Mucosa of stomach (tissue), 1 donor: ENCODE data around the gene CEP89.
"Not testable (repeated sequence)": the region's sequence is repeated elsewhere in the genome, so short reads cannot be mapped to it uniquely, and the experiment has no call there.

ENCODE experiments used
- H3K27me3 ChIP-seq: one replicate; pipeline ENCODE4 v1.7.0; 2013; ENCODE audit warnings: mild to moderate bottlenecking, low read length; ENCODE audit not compliant: control insufficient read depth, insufficient read depth
- H3K36me3 ChIP-seq: one replicate; pipeline ENCODE4 v1.7.0; 2013; ENCODE audit warnings: low read length; ENCODE audit not compliant: control insufficient read depth, insufficient read depth
- H3K4me1 ChIP-seq: one replicate; pipeline ENCODE4 v1.7.0; 2013; ENCODE audit warnings: mild to moderate bottlenecking, low read length; ENCODE audit not compliant: control insufficient read depth, insufficient read depth
- H3K4me3 ChIP-seq: one replicate; pipeline ENCODE4 v1.7.0; 2013; ENCODE audit warnings: low read length
- H3K9ac ChIP-seq: one replicate; pipeline ENCODE4 v1.7.0; 2013; ENCODE audit warnings: mild to moderate bottlenecking, low read length, moderate library complexity
- H3K9me3 ChIP-seq: one replicate; pipeline ENCODE4 v1.7.0; 2013; ENCODE audit warnings: mild to moderate bottlenecking, low read length, moderate library complexity; ENCODE audit not compliant: control insufficient read depth
- donor health status: Pancreatic carcinoma.

CEP89 gene

DNA sequence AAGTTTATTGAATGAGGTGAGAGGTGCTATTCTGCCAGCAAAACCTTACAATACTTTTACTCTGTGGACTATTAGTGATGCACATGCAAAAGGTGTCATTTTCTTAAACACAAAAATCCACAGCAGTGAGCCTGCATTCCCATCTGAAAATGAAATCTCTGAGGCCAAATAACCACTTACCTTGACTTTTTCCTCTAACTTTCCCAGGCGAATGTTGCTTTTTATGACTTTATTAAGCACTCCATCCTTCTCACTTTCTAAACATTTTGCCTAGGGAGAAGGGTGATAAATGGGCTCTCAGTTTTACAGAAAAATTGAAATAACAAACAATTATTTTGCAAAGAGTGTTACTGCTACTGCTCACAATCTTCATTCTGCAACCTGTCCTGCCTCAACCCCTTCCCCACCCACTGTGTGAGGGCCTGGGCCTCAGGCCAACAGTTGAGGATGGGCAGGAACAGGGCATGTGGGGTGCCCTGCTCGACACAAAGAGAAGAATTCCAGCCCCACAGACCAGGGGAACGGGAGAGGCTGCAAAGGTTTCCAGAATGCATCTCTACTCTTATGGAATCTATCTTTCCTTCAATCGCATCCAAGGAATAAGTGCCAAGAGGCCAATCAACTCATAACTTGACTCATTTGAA lies 84.1 kb downstream of the CEP89 start:
- no peaks in the 10 kb centered on the region for H3K27me3 ChIP-seq
- H3K4me3 ChIP-seq = no peak overlapping the region
- no peaks in the 10 kb centered on the region for H3K36me3 ChIP-seq
- H3K9me3 ChIP-seq = no peaks in the 10 kb centered on the region
- H3K4me1 ChIP-seq = no peaks in the 10 kb centered on the region
- no peak overlapping the region for H3K9ac ChIP-seq

DNA sequence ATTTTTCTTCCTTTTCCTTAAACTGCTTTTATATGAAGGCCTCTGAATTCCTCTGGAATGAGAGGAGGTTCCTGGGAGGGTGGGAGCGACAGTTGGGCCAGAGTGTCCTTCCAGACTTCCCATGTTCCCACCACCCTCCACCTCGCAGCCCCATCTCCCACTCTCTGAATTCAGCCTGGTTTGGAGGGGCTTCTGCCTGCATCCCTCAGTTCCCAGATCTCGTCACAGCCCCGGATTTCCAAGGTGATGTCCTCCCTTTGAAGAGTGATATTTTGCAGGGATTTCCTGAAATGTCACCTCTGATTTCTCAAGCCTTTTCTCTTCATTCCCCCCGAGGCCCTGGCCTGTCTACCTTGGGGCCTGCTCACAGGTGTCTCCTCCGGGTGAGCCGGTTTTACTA lies 85.5 kb downstream of the CEP89 start:
- Histone ChIP-seq H3K27me3 (no peaks in the 10 kb centered on the region), H3K36me3 (no peaks in the 10 kb centered on the region), H3K4me1 (no peaks in the 10 kb centered on the region), H3K4me3 (no peak overlapping the region), H3K9me3 (no peaks in the 10 kb centered on the region), H3K9ac (no peak overlapping the region)

DNA sequence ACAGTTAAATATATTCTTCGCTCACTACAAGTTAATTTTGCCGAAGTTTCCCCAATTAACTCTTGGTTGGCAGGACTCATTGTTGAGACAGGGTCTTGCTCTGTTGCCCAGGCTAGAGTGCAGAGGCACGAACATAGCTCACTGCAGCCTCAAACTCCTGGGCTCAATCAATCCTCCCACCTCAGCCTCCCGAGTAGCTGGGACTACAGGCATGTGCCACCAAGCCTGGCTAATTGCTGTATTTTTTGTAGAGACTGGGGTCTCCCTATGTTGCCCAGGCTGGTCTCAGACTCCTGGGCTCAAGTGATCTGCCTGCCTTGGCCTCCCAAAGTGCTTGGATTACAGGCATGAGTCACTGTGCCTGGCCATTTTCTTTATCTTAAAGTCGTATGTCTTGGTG lies 86.5 kb downstream of the CEP89 start:
- not testable (repeated sequence) for H3K9ac ChIP-seq, H3K36me3 ChIP-seq, H3K4me3 ChIP-seq, H3K27me3 ChIP-seq, H3K9me3 ChIP-seq, H3K4me1 ChIP-seq

DNA sequence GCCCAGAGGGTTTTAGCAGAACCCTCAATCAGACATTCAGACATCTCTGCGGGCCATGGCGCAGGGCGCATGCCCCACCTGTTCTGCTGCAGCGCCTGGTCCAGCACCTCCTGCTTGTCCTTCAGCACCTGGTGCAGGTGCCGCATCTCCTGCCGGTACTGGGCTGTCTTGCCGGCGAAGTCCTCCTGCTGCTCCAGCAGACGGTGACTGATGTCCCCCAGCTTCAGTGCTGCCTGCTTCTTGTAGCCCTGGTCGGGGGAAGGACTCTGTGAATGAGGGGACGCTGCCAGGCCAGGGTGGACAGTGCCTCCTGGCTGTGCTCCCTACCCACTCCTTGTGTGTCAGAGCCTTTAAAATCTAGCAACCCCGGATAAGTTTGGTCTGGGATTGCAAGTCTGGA lies 90.0 kb downstream of the CEP89 start:
- Histone ChIP-seq H3K9me3 (no peaks in the 10 kb centered on the region), H3K9ac (no peak overlapping the region), H3K4me1 (no peaks in the 10 kb centered on the region), H3K27me3 (no peaks in the 10 kb centered on the region), H3K4me3 (no peak overlapping the region), H3K36me3 (no peaks in the 10 kb centered on the region)

DNA sequence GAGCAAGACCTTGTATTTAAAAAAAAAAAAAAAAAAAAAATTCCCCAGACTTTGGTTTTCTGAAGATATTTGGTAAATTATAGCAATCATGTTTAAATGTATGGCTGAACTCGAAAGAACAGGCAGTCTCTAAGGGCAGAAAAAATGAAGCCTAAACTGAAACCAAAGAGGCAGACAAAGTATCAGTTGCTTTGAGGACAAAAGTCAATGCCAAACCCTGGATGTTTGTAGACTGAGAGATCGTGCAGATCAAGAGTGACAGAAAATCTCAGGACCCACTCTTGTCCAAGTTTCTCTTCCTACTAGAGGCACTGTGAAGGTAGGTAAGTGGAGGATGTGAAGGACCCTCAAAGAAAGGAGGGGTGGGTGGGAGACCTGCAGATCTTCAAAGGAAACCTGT lies 91.1 kb downstream of the CEP89 start:
- no peaks in the 10 kb centered on the region for H3K9me3 ChIP-seq
- no peaks in the 10 kb centered on the region for H3K4me1 ChIP-seq
- no peak overlapping the region for H3K4me3 ChIP-seq
- H3K36me3 ChIP-seq = no peaks in the 10 kb centered on the region
- H3K27me3 ChIP-seq = no peaks in the 10 kb centered on the region
- no peak overlapping the region for H3K9ac ChIP-seq

DNA sequence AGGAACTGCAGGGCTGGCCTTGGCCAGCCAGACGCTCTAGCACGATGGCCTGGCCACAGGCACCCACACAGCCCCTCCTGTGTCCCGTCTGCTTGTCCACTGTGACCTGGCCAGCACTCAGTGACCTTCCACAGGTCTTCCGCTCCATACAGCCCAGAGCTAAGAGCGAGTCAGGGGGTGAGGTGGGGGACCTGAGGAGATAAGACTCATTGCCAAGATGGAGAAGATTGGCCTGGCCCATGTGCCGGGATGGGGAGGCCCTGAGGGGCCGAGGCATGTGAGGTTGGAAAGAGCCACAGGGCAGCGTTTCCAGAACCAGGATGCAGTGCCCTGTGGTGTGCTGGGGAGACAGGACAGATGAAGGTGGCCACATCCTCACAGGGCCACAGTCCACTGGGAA lies 92.0 kb downstream of the CEP89 start:
- Histone ChIP-seq H3K27me3 (no peaks in the 10 kb centered on the region), H3K9me3 (no peaks in the 10 kb centered on the region), H3K36me3 (no peaks in the 10 kb centered on the region), H3K4me1 (no peaks in the 10 kb centered on the region), H3K9ac (no peak overlapping the region), H3K4me3 (no peak overlapping the region)

DNA sequence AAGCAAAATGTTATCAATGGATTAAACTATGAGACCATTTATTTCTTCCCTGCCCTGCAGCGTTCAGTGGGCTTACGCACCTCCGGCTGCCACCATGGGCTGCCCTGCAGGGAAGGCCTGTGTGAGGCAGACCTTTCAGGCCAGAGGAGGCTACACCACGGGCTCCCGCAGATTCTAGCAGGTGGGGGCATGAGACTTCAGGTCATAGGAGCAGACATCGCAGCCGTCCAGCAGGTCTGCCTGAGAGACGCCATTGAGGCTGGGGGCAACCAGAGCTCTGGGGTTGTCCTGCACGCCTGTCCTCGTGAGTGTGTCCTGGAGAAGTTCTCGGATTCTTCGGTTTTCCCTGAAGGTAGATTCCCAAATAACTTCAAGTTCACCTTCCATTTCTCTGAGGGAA lies 92.8 kb downstream of the CEP89 start:
- Histone ChIP-seq H3K4me3 (no peak overlapping the region), H3K27me3 (no peaks in the 10 kb centered on the region), H3K9ac (no peak overlapping the region), H3K4me1 (no peaks in the 10 kb centered on the region), H3K36me3 (no peaks in the 10 kb centered on the region), H3K9me3 (no peaks in the 10 kb centered on the region)

DNA sequence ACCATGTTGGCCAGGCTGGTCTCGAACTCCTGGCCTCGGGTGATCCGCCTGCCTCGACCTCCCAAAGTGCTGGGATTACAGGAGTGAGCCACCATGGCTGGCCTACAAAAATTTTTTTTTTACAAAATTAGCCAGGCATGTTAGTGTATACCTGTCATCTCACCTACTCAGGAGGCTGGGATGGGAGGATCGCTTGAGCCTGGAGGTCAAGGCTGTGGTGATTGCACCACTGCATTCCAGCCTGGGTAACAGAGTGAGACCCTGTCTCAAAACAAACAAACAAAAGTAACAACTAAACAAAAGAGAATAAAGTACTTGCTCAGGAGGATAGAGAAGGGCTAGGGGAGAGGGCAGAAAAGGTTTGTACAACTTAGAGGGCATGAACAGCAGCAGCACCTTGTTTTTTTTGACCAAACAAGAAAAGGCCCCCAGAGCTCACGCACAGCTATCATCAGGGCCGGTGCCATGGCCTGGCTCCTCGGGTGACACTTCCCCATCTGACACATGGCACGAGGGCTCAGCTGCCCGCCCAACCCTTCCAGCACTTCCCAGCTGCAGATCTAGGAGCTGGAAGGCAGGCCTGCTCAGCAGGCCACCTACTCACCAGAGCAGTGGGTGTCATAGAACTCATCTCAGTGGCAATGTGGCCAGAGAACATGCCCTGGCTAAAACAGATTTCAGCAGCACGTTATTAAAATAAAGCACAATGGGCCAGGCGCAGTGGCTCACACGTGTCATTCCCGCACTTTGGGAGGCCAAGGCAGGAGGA lies 93.6 kb downstream of the CEP89 start:
- H3K27me3 ChIP-seq = no peaks in the 10 kb centered on the region
- H3K4me1 ChIP-seq = no peaks in the 10 kb centered on the region
- no peak overlapping the region for H3K9ac ChIP-seq
- no peaks in the 10 kb centered on the region for H3K36me3 ChIP-seq
- H3K4me3 ChIP-seq = no peak overlapping the region
- H3K9me3 ChIP-seq = no peaks in the 10 kb centered on the region

DNA sequence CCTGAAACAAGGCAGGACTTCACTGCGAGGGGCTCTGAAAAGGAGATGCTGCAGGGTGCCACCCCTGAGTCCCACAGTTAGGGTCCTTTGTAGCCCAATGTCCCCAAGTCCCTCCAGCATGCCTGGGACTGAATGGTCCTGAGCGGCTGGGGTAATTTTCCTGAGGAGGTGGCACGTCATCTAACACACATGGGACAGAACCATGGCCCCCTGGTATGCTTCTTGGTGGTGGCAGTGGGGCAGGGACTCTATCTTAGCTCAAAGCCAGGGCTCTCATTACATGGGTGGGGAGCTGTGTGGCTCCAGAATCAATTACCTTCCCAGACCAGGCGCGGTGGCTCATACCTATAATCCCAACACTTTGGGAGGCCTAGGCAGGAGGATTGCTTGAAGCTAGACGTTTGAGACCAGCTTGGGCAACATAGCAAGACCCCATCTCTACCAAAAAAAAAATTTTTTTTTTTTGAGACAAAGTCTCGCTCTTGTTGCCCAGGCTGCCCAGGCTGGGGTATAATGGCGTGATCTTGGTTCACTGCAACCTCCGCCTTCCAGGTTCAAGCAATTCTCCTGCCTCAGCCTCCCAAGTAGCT lies 94.3 kb downstream of the CEP89 start:
- Histone ChIP-seq H3K27me3 (no peaks in the 10 kb centered on the region), H3K9ac (no peak overlapping the region), H3K4me1 (no peaks in the 10 kb centered on the region), H3K9me3 (no peaks in the 10 kb centered on the region), H3K4me3 (no peak overlapping the region), H3K36me3 (no peaks in the 10 kb centered on the region)

DNA sequence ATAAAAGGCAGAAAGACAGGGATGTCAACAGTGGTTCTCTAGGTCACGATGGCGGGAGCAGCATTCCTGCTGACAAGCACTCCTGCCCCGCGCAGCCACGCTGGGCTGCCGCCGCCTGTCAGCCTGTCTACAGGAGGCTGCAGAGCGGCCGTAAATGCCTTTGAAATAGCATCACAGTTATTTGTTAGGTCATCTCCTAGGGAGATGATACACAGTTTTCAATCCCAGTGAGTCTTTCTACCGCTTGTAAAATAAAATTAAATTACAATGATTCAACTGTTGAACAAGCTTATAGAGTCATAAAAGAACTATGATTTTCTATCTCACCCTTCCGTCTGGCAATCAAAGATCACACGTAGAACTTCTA lies 94.9 kb downstream of the CEP89 start:
- Histone ChIP-seq H3K4me1 (no peaks in the 10 kb centered on the region), H3K9ac (no peak overlapping the region), H3K36me3 (no peaks in the 10 kb centered on the region), H3K9me3 (no peaks in the 10 kb centered on the region), H3K27me3 (no peaks in the 10 kb centered on the region), H3K4me3 (no peak overlapping the region)

DNA sequence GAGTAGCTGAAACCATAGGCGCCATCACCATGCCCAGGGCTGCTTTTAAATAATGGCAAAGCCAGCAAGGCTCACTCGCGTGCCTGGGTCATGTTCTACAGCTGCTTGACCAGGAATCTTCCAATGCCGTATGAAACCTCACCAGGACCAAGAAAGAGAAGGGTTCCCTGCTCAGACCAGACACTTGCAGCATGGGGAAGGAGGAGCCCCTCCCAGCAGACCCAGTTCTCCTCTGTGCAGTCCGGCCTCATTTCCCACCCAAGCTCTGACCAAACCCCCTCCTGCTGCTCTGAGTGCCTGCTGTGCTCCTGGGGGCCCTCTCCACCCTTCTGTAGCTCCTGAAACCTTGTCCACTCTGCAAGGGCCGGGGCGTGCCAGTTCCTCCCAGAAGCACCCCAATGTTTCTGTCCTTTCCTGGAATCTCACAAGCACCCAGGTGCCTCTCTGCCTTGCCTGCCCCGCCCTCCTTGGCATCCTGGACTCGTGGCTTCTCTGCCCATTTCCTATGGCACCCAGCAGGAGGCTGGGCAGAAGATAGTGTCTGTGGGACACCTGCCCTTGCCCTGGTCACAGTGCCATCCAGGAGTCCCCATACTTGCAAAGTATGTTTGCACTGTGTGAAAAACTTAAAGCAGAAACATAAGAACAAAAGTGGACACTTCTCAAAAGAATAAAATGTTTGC lies 95.4 kb downstream of the CEP89 start:
- H3K4me3 ChIP-seq = no peak overlapping the region
- no peaks in the 10 kb centered on the region for H3K9me3 ChIP-seq

DNA sequence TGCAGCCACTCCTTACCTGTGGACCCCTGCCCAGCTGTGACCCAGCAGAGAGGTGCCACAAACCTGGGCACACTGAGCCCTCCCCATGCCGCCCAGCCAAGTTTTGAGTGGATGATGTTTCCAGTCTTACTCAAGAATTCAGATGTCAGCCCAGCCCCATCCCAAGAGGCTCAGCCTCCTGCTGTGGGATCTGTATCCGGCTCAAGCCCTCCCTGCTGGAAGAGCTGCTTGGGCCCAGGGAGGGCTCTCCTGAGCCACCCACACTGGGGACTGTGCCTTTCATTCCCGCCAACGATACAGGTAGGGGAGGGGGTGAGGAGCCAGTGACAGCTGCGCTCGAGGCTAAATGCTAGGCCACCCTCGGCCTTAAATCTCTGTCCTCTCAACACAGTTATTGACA lies 96.3 kb downstream of the CEP89 start:
- Histone ChIP-seq H3K4me1 (no peaks in the 10 kb centered on the region), H3K4me3 (no peak overlapping the region), H3K9me3 (no peaks in the 10 kb centered on the region), H3K36me3 (no peaks in the 10 kb centered on the region), H3K27me3 (no peaks in the 10 kb centered on the region), H3K9ac (no peak overlapping the region)

More for the DNA sequence above, 95.4 kb downstream of the CEP89 start:
- Histone ChIP-seq H3K36me3 (no peaks in the 10 kb centered on the region), H3K4me1 (no peaks in the 10 kb centered on the region), H3K9ac (no peak overlapping the region), H3K27me3 (no peaks in the 10 kb centered on the region)
